GM23338 (cell line): ENCODE results near the gene DMRT1. TPM values are rescaled to one million over a fixed set of nuclear protein-coding genes. Genes with fewer than 3 reads are reported as not detected.

Experiments
- ATAC-seq: fragments of 200-7000 bp; cut with Tn5 transposase; 3 replicates; pipeline ENCODE4 v1.9.1; 2020
- DNase-seq: peaks from one replicate; pipeline ENCODE4 v3.0.0-alpha.2; 2015; ENCODE audit warnings: low spot score
- H2AFZ ChIP-seq: fragments of 200-600 bp; sonication (generic); 2 replicates; pipeline ENCODE4 v1.8.0; 2016; ENCODE audit warnings: antibody characterized with exemption, mild to moderate bottlenecking, moderate library complexity
- H3F3A ChIP-seq: fragments of 200-600 bp; sonication (generic); replicated peaks from 2 replicates; pipeline ENCODE4 v1.8.0; 2017; ENCODE audit warnings: antibody characterized with exemption, mixed run types, low read depth
- H3K27ac ChIP-seq: fragments of 200-600 bp; sonication (generic); 2 replicates; pipeline ENCODE4 v1.6.1; 2016; ENCODE audit warnings: low read depth
- H3K27me3 ChIP-seq: fragments of 200-600 bp; sonication (generic); 2 replicates; pipeline ENCODE4 v1.8.0; 2016; ENCODE audit warnings: mild to moderate bottlenecking, mixed run types, moderate library complexity; ENCODE audit not compliant: insufficient read depth
- H3K36me3 ChIP-seq: fragments of 200-600 bp; sonication (generic); 2 replicates; pipeline ENCODE4 v1.8.0; 2016; ENCODE audit warnings: mild to moderate bottlenecking; ENCODE audit not compliant: insufficient read depth
- H3K4me1 ChIP-seq: fragments of 200-600 bp; sonication (generic); 2 replicates; pipeline ENCODE4 v1.8.0; 2016; ENCODE audit warnings: mild to moderate bottlenecking, moderate library complexity; ENCODE audit not compliant: insufficient read depth
- H3K4me2 ChIP-seq: fragments of 200-600 bp; sonication (generic); 2 replicates; pipeline ENCODE4 v1.7.1; 2017; ENCODE audit warnings: mixed run types
- H3K4me3 ChIP-seq: fragments of 200-600 bp; sonication (generic); 2 replicates; pipeline ENCODE4 v1.6.1; 2016; ENCODE audit warnings: mixed run types
- H3K79me2 ChIP-seq: fragments of 200-600 bp; sonication (generic); replicated peaks from 2 replicates; pipeline ENCODE4 v1.8.0; 2017; ENCODE audit warnings: mild to moderate bottlenecking; ENCODE audit not compliant: insufficient read depth
- H3K9me2 ChIP-seq: fragments of 200-600 bp; sonication (generic); 2 replicates; pipeline ENCODE4 v1.8.0; 2017; ENCODE audit not compliant: insufficient read depth
- H4K20me1 ChIP-seq: fragments of 200-600 bp; sonication (generic); replicated peaks from 2 replicates; pipeline ENCODE4 v1.8.0; 2017; ENCODE audit warnings: mild to moderate bottlenecking; ENCODE audit not compliant: insufficient read depth
- H3K27ac Mint-ChIP-seq: 2 replicates; pipeline ENCODE4 v1.8.0; 2020; ENCODE audit warnings: inconsistent platforms, mild to moderate bottlenecking, moderate library complexity, mixed read lengths
- H3K27me3 Mint-ChIP-seq: 3 replicates; pipeline ENCODE4 v1.8.0; 2022; ENCODE audit warnings: low read depth, mild to moderate bottlenecking, moderate library complexity, mixed read lengths, inconsistent platforms; ENCODE audit not compliant: insufficient read depth, poor library complexity
- H3K36me3 Mint-ChIP-seq: 3 replicates; pipeline ENCODE4 v1.8.0; 2021; ENCODE audit warnings: low read depth, mild to moderate bottlenecking, inconsistent platforms, moderate library complexity, mixed read lengths
- H3K4me1 Mint-ChIP-seq: 3 replicates; pipeline ENCODE4 v1.8.0; 2020; ENCODE audit warnings: mild to moderate bottlenecking, inconsistent platforms, mixed read lengths
- H3K4me3 Mint-ChIP-seq: 3 replicates; pipeline ENCODE4 v1.8.0; 2021; ENCODE audit warnings: moderate library complexity, mild to moderate bottlenecking, inconsistent platforms, mixed read lengths
- H3K9me3 Mint-ChIP-seq: 3 replicates; pipeline ENCODE4 v1.8.0; 2020; ENCODE audit warnings: moderate library complexity, mild to moderate bottlenecking, inconsistent platforms, mixed read lengths
- CREB1 ChIP-seq: fragments of 250-450 bp; sonication (Bioruptor Pico); IDR thresholded peaks from 2 replicates; pipeline ENCODE4 v1.5.0; 2020; ENCODE audit warnings: low read depth, mild to moderate bottlenecking, moderate library complexity
- CTCF ChIP-seq, 2 experiments: fragments of 200-600 bp in 1 of 2; sonication (generic) in 1 of 2; conservative IDR thresholded peaks; 2 replicates each; pipeline versions ENCODE4 v1.5.1 to v1.6.1; 2016 to 2017; ENCODE audit warnings: antibody characterized with exemption in 2 of 2, low read depth in 2 of 2, mild to moderate bottlenecking in 2 of 2, moderate library complexity in 1 of 2
- ETS1 ChIP-seq: IDR thresholded peaks from 2 replicates; pipeline ENCODE4 v1.6.1; 2016; ENCODE audit warnings: antibody characterized with exemption
- EZH2 ChIP-seq: fragments of 200-600 bp; sonication (generic); IDR thresholded peaks from one replicate; pipeline ENCODE4 v1.8.0; 2017; ENCODE audit warnings: antibody characterized with exemption, mild to moderate bottlenecking, low read depth; ENCODE audit not compliant: unreplicated experiment
- EZH2phosphoT487 ChIP-seq: fragments of 200-600 bp; sonication (generic); IDR thresholded peaks from one replicate; pipeline ENCODE4 v1.8.1; 2018; ENCODE audit warnings: antibody characterized with exemption; ENCODE audit not compliant: unreplicated experiment
- JUNB ChIP-seq: IDR thresholded peaks from one replicate; pipeline ENCODE4 v1.6.1; 2016; ENCODE audit warnings: antibody characterized with exemption; ENCODE audit not compliant: unreplicated experiment
- NANOG ChIP-seq: IDR thresholded peaks from 2 replicates; pipeline ENCODE4 v1.6.1; 2016; ENCODE audit warnings: antibody characterized with exemption, borderline replicate concordance
- POLR2AphosphoS5 ChIP-seq: IDR thresholded peaks from 2 replicates; pipeline ENCODE4 v1.6.1; 2016; ENCODE audit warnings: antibody characterized with exemption, low read depth
- REST ChIP-seq: IDR thresholded peaks from one replicate; pipeline ENCODE4 v1.6.1; 2018; ENCODE audit warnings: antibody characterized with exemption; ENCODE audit not compliant: unreplicated experiment
- STAT1 ChIP-seq: IDR thresholded peaks from one replicate; pipeline ENCODE4 v1.6.1; 2016; ENCODE audit warnings: antibody characterized with exemption; ENCODE audit not compliant: unreplicated experiment
- ZNF114 ChIP-seq: fragments of 250-450 bp; sonication (Bioruptor Pico); IDR thresholded peaks from 2 replicates; pipeline ENCODE4 v1.5.0; 2020; ENCODE audit warnings: mild to moderate bottlenecking, moderate library complexity
- ZNF331 ChIP-seq: fragments of 250-450 bp; sonication (Bioruptor Pico); IDR thresholded peaks from 2 replicates; pipeline ENCODE4 v1.5.0; 2020; ENCODE audit warnings: low read depth, mild to moderate bottlenecking, moderate library complexity
- ZNF462 ChIP-seq: fragments of 250-450 bp; sonication (Bioruptor Pico); IDR thresholded peaks from 2 replicates; pipeline ENCODE4 v1.5.0; 2020; ENCODE audit warnings: mild to moderate bottlenecking, moderate library complexity
- polyA plus RNA-seq: library from polyadenylated mRNA; unstranded; fragments of >200 nt; fragmentation: Nextera tagmentation; extraction: Ambion mirVana; gene quantifications from 2 replicates; pipeline ENCODE4 v1.2.1, GENCODE V29; 2016
- total RNA-seq: library from RNA; depleted of rRNA; stranded (reverse); fragments of >200 nt; shearing (Covaris generic); gene quantifications from 2 replicates; pipeline ENCODE4 v1.2.3, GENCODE V29; 2014

Gene DMRT1
- total and polyA plus RNA-seq, 2 experiments from 2014 or later: not detected

- 0 out of 2 replicates have a peak, but pooled peaks cover 2% of the 10 kb centered on the region for H3F3A ChIP-seq
- Mint-ChIP-seq H3K4me3 (no peak overlapping the region), H3K9me3 (peaks cover 4% of the 10 kb centered on the region; the same call in 1 of the 3 replicates), H3K27ac (no peak overlapping the region), H3K27me3 (peaks cover 46% of the 10 kb centered on the region), H3K36me3 (no peaks in the 10 kb centered on the region; the same call in 2 of the 3 replicates), H3K4me1 (peaks cover 32% of the 10 kb centered on the region)
- peaks cover 12% of the 10 kb centered on the region for H3K4me1 ChIP-seq
- H2AFZ ChIP-seq: no peak overlapping the region
- peaks cover 59% of the 10 kb centered on the region for H3K27me3 ChIP-seq
- H3K9me2 ChIP-seq: no peaks in the 10 kb centered on the region
- peaks cover 7% of the 10 kb centered on the region; the same call in 1 of the 2 replicates for H4K20me1 ChIP-seq
- no peak overlapping the region for H3K27ac ChIP-seq
- no peak for TF ChIP-seq EZH2phosphoT487
- TF ChIP-seq ZNF331 (CRISPR knock-in tag): no peak
- no peak for TF ChIP-seq POLR2AphosphoS5
- no peak for TF ChIP-seq EZH2
- TF ChIP-seq CTCF (conservative IDR thresholded peaks at IDR 0.05; ENCODE audit: low read depth in 2 of 2): no peak
- no peak for TF ChIP-seq NANOG
- TF ChIP-seq ETS1: no peak
- TF ChIP-seq STAT1: no peak
- no peak for TF ChIP-seq ZNF114 (CRISPR knock-in tag)
- no peak for TF ChIP-seq REST
- TF ChIP-seq ZNF462 (CRISPR knock-in tag): no peak
- TF ChIP-seq JUNB: no peak
- TF ChIP-seq CREB1 (CRISPR knock-in tag): no peak
- no peak overlapping the region for H3K4me3 ChIP-seq
- ATAC-seq: no peak
- no peaks in the 10 kb centered on the region for H3K36me3 ChIP-seq
- no peak overlapping the region for H3K4me2 ChIP-seq
- DNase-seq: no peak
- H3K79me2 ChIP-seq: no peaks in the 10 kb centered on the region
Observed at GRCh38 chr9:965497-965896, 124.0 kb downstream of the DMRT1 start.
